H1 (cell line): ENCODE measurements around the gene GAS6. TPM values are rescaled to one million over a fixed set of nuclear protein-coding genes. Genes with fewer than 3 reads are reported as not detected.

Source experiments
- CHD2 ChIP-seq: IDR thresholded peaks from 2 replicates; pipeline ENCODE4 v1.6.1; 2012; ENCODE audit warnings: low read length, improper control_type of control experiment
- EGR1 ChIP-seq: IDR thresholded peaks from 2 replicates; pipeline ENCODE4 v1.6.1; 2011; ENCODE audit warnings: low read depth, low read length, borderline replicate concordance
- FOSL1 ChIP-seq: IDR thresholded peaks from 2 replicates; pipeline ENCODE4 v1.6.1; 2011; ENCODE audit warnings: mild to moderate bottlenecking, low read depth, low read length, moderate library complexity; ENCODE audit not compliant: insufficient read depth
- NANOG ChIP-seq: IDR thresholded peaks from 2 replicates; pipeline ENCODE4 v1.6.1; 2011; ENCODE audit warnings: low read length, low read depth, mild to moderate bottlenecking, inconsistent platforms; ENCODE audit not compliant: insufficient read depth, poor library complexity, severe bottlenecking
- RBBP5 ChIP-seq: IDR thresholded peaks from 2 replicates; pipeline ENCODE4 v1.7.1; 2012; ENCODE audit warnings: low read depth, mild to moderate bottlenecking, inconsistent platforms, low read length, moderate library complexity, borderline replicate concordance
- RFX5 ChIP-seq: IDR thresholded peaks from 2 replicates; pipeline ENCODE4 v1.6.1; 2011; ENCODE audit warnings: low read depth, low read length, improper control_type of control experiment, borderline replicate concordance
- SP4 ChIP-seq: IDR thresholded peaks from 2 replicates; pipeline ENCODE4 v1.6.1; 2012; ENCODE audit warnings: low read length, inconsistent platforms
- polyA plus RNA-seq, 7 experiments: library from polyadenylated mRNA; depleted of rRNA in 3 of 7; stranded (reverse) in 5 of 7; unstranded in 2 of 7; fragments of >200 nt in 5 of 7; fragments of 200-250 nt in 2 of 7; gene quantifications; 1 replicate in 5 of 7; 2 replicates in 1 of 7; 4 replicates in 1 of 7; pipeline versions ENCODE4 v1.2.1 to v1.2.3, GENCODE V29; 2011 to 2013; ENCODE audit warnings: missing spikeins in 2 of 7, mixed read lengths in 2 of 7
- total RNA-seq: library from RNA; stranded (reverse); fragmentation: NEBNext Ultra II Directional; extraction: Animal tissue kit (Norgen Biotek cat#: 25700); gene quantifications from 2 replicates; pipeline ENCODE4 v1.2.1, GENCODE V29; 2021

The GAS6 gene
- total and polyA plus RNA-seq, 2 of the 8 experiments (the other 6 are each of a cell fraction or from before 2014, with no cell fraction given): 18.6 to 31.0 TPM

DNA sequence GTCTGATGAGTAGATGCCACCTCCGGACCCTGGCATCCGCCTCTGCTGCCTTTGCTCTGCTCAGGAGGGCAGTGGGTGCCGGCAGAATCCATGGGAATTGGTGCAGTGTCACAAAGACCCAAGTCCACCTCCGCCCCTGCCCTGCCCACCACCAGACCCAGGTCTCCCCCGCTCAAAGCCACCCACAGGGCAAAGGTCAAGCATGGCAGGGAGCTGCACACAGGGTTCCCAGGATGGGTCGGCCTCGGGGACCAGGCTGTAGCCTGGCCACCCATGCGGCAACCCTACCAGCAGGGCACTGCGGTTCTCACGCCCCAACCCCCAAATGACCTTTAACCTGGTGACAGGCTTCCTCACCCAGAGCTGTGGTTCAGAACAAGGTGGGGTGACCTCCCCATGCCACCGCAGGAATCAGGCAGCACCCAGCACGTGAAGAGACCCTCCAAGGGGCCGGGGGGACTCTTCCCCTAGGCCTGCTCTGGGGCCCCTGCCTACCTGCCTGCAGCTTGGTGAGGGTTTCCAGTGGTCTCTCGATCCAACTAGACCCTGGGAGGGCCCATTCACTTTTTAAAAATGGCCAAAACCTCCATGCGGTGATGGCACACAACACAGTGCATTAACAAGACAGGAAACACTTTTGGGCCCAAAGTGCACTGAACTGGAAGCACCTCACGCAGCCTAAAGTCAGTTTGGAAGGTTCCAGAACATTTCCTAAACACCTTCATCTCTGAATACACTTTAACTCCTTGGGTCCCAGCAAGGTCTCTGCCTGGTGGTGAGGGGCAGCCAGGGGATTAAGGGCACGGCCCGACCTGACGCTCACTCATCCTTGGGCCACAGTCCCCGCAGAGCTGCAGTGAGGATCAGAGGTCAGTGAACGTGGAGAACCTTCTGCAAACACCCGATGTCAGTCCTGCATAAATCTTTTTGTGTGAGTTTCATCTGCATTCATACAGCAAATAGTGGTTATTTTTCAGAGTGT lies 11.0 kb downstream of the GAS6 start (continued):
- TF ChIP-seq FOSL1 (no peak), EGR1 (no peak), SP4 (no peak), CHD2 (no peak), RBBP5 (no peak), RFX5 (no peak), NANOG (no peak)
- TF ChIP-seq, all 59 proteins: peak for 0
